OCI-LY1 (cell line): ENCODE data around the gene NUAK1.

Experiments used
- H2AFZ ChIP-seq: fragments of 200-600 bp; sonication (generic), shearing (Covaris generic); 2 replicates; pipeline ENCODE4 v1.6.0; 2014; ENCODE audit warnings: antibody characterized with exemption, mild to moderate bottlenecking, low read length
- H3F3A ChIP-seq: fragments of 200-600 bp; sonication (generic), shearing (Covaris generic); 2 replicates; pipeline ENCODE4 v1.6.0; 2014; ENCODE audit warnings: mild to moderate bottlenecking, antibody characterized with exemption, low read length, moderate library complexity; ENCODE audit not compliant: insufficient read depth
- H3K27ac ChIP-seq: fragments of 200-600 bp; sonication (generic); 2 replicates; pipeline ENCODE4 v1.5.1; 2014; ENCODE audit warnings: low read length, mixed run types, mild to moderate bottlenecking, low read depth; ENCODE audit not compliant: poor library complexity, severe bottlenecking
- H3K27me3 ChIP-seq: fragments of 200-600 bp; sonication (generic); 2 replicates; pipeline ENCODE4 v1.6.0; 2014; ENCODE audit warnings: antibody characterized with exemption, mild to moderate bottlenecking, low read length, moderate library complexity; ENCODE audit not compliant: insufficient read depth
- H3K36me3 ChIP-seq: fragments of 200-600 bp; sonication (generic); 2 replicates; pipeline ENCODE4 v1.6.1; 2014; ENCODE audit warnings: mild to moderate bottlenecking, antibody characterized with exemption, low read length, moderate library complexity, mixed read lengths; ENCODE audit not compliant: insufficient read depth
- H3K4me1 ChIP-seq: fragments of 200-600 bp; sonication (generic); 2 replicates; pipeline ENCODE4 v1.5.1; 2014; ENCODE audit warnings: mild to moderate bottlenecking, low read length, moderate library complexity; ENCODE audit not compliant: insufficient read depth, severe bottlenecking
- H3K4me2 ChIP-seq: fragments of 200-600 bp; sonication (generic), shearing (Covaris generic); 2 replicates; pipeline ENCODE4 v1.6.1; 2014; ENCODE audit warnings: low read length
- H3K4me3 ChIP-seq: fragments of 200-600 bp; sonication (generic); 2 replicates; pipeline ENCODE4 v1.5.1; 2014; ENCODE audit warnings: low read length, low read depth, mild to moderate bottlenecking, mixed read lengths; ENCODE audit not compliant: poor library complexity, severe bottlenecking
- H3K79me2 ChIP-seq: fragments of 200-600 bp; shearing (Covaris generic); 2 replicates; pipeline ENCODE4 v1.6.1; 2016; ENCODE audit warnings: mixed run types, low read length, mixed read lengths; ENCODE audit not compliant: insufficient read depth
- H3K9ac ChIP-seq: fragments of 200-600 bp; sonication (generic), shearing (Covaris generic); 2 replicates; pipeline ENCODE4 v1.6.1; 2014; ENCODE audit warnings: mild to moderate bottlenecking, low read length, mixed read lengths
- H3K9me2 ChIP-seq: fragments of 200-600 bp; sonication (generic), shearing (Covaris generic); 2 replicates; pipeline ENCODE4 v1.6.1; 2014; ENCODE audit warnings: low read depth, mild to moderate bottlenecking, low read length, mixed read lengths
- H3K9me3 ChIP-seq: fragments of 200-600 bp; shearing (Covaris generic); 2 replicates; pipeline ENCODE4 v1.6.1; 2014; ENCODE audit warnings: low read length, mixed read lengths
- H4K20me1 ChIP-seq: fragments of 200-600 bp; sonication (generic), shearing (Covaris generic); 2 replicates; pipeline ENCODE4 v1.6.0; 2016; ENCODE audit warnings: mild to moderate bottlenecking, low read length; ENCODE audit not compliant: insufficient read depth
- CTCF ChIP-seq: fragments of 200-600 bp; sonication (generic), shearing (Covaris generic); IDR thresholded peaks from 2 replicates; pipeline ENCODE4 v1.5.1; 2017; ENCODE audit warnings: mild to moderate bottlenecking, antibody characterized with exemption, low read length, moderate library complexity, mixed read lengths
- EZH2 ChIP-seq: fragments of 200-600 bp; sonication (generic), shearing (Covaris generic); IDR thresholded peaks from 2 replicates; pipeline ENCODE4 v1.8.0; 2017; ENCODE audit warnings: borderline replicate concordance, mixed run types, mild to moderate bottlenecking, antibody characterized with exemption, low read length, moderate library complexity, mixed read lengths

Gene NUAK1

GRCh38 chr12:106098691-106099200 is 40.0 kb downstream of the NUAK1 start:
- H3K9ac ChIP-seq = no peak overlapping the region
- no peaks in the 10 kb centered on the region for H3K36me3 ChIP-seq
- H3K4me1 ChIP-seq = no peaks in the 10 kb centered on the region
- H4K20me1 ChIP-seq = no peaks in the 10 kb centered on the region
- H2AFZ ChIP-seq = no peak overlapping the region
- no peak overlapping the region for H3K27ac ChIP-seq
- H3K4me3 ChIP-seq = no peak overlapping the region
- H3K4me2 ChIP-seq = no peak overlapping the region
- H3K9me2 ChIP-seq = no peaks in the 10 kb centered on the region
- no peaks in the 10 kb centered on the region for H3K9me3 ChIP-seq
- TF ChIP-seq CTCF (no peak), EZH2 (no peak)
- no peaks in the 10 kb centered on the region for H3K79me2 ChIP-seq
- no peaks in the 10 kb centered on the region for H3F3A ChIP-seq
- no peaks in the 10 kb centered on the region for H3K27me3 ChIP-seq

- Histone ChIP-seq H3K9me2 (no peaks in the 10 kb centered on the region), H3K36me3 (no peaks in the 10 kb centered on the region), H3K27ac (no peak overlapping the region), H3K4me1 (no peaks in the 10 kb centered on the region), H3K79me2 (no peaks in the 10 kb centered on the region), H3K9me3 (no peaks in the 10 kb centered on the region), H3K9ac (no peak overlapping the region), H2AFZ (no peak overlapping the region), H4K20me1 (no peaks in the 10 kb centered on the region), H3K27me3 (no peaks in the 10 kb centered on the region), H3K4me2 (no peak overlapping the region), H3K4me3 (no peak overlapping the region), H3F3A (no peaks in the 10 kb centered on the region)
- TF ChIP-seq CTCF = no peak
- TF ChIP-seq EZH2 = no peak
Measured at GRCh38 chr12:106097011-106097410, 41.7 kb downstream of the NUAK1 start.

- H3K79me2 ChIP-seq = no peaks in the 10 kb centered on the region
- H3K9me3 ChIP-seq = no peaks in the 10 kb centered on the region
- no peak overlapping the region for H3K4me2 ChIP-seq
- H3K9me2 ChIP-seq = no peaks in the 10 kb centered on the region
- H3K36me3 ChIP-seq = no peaks in the 10 kb centered on the region
- no peaks in the 10 kb centered on the region for H3K4me1 ChIP-seq
- H3K4me3 ChIP-seq = no peak overlapping the region
- no peaks in the 10 kb centered on the region for H4K20me1 ChIP-seq
- no peak overlapping the region for H3K9ac ChIP-seq
- H3K27me3 ChIP-seq = no peaks in the 10 kb centered on the region
- TF ChIP-seq CTCF (no peak), EZH2 (no peak)
- no peak overlapping the region for H3K27ac ChIP-seq
- no peak overlapping the region for H2AFZ ChIP-seq
- H3F3A ChIP-seq = no peaks in the 10 kb centered on the region
Measured at GRCh38 chr12:106096376-106096775, 42.4 kb downstream of the NUAK1 start.
